HCT116 (cell line): ENCODE data around the gene CTU2. TPM values are rescaled to one million over a fixed set of nuclear protein-coding genes. Genes with fewer than 3 reads are reported as not detected.

Source experiments
- ATAC-seq: fragments of 200-7000 bp; cut with Tn5 transposase; 2 replicates; pipeline ENCODE4 v1.9.1; 2020; ENCODE audit warnings: mild to moderate bottlenecking, moderate library complexity
- BruUV-seq: library from RNA; stranded (reverse); fragments of 400-500 nt; replicated peaks from 2 replicates; lab custom pipeline; 2021; lab: Mats Ljungman, UMichigan
- CTCF ChIA-PET: fragments of 300-600 bp; sonication (Branson Sonifier 250); formaldehyde crosslinking; loops from one replicate; lab custom pipeline; 2021; ENCODE audit warnings: antibody characterized with exemption; lab: Charles Lee
- POLR2A ChIA-PET: fragments of 300-600, 350-600 bp; sonication (Branson Sonifier 250); formaldehyde crosslinking; loops from one replicate; lab custom pipeline; 2021; ENCODE audit warnings: antibody characterized with exemption; lab: Charles Lee
- RAD21 ChIA-PET, 2 experiments: fragments of 300-600 bp; sonication (Branson Sonifier 250); formaldehyde crosslinking; loops; one replicate each; lab custom pipeline; 2023; ENCODE audit warnings: low total read pairs in 2 of 2; ENCODE audit not compliant: uncharacterized antibody in 2 of 2, unreplicated experiment in 2 of 2, low non-redundant PET in 1 of 2; lab: Charles Lee
- DNase-seq: peaks from one replicate; pipeline ENCODE4 v3.0.0-alpha.2; 2010; ENCODE audit warnings: low read depth, low spot score
- H2AFZ ChIP-seq: fragments of 200-600 bp; shearing (Covaris generic), sonication (generic); 2 replicates; pipeline ENCODE4 v1.6.1; 2017; ENCODE audit warnings: low read depth, mixed run types, mixed read lengths, antibody characterized with exemption, low read length; ENCODE audit not compliant: poor library complexity, severe bottlenecking
- H3K27ac ChIP-seq: 2 replicates; pipeline ENCODE4 v1.5.1; 2012; ENCODE audit warnings: low read depth, low read length
- H3K27me3 ChIP-seq: fragments of 200-600 bp; sonication (generic); 2 replicates; pipeline ENCODE4 v1.6.1; 2016; ENCODE audit warnings: mixed run types, low read length, mixed read lengths; ENCODE audit not compliant: insufficient read depth
- H3K36me3 ChIP-seq, 2 experiments: fragments of 200-500 bp in 1 of 2; fragments of 200-600 bp in 1 of 2; sonication (Bioruptor generic) in 1 of 2; sonication (generic) in 1 of 2; 2 replicates each; pipeline versions ENCODE4 v1.5.1 to v1.6.1; 2014 to 2016; ENCODE audit warnings: low read length in 2 of 2, inconsistent platforms in 1 of 2, mixed read lengths in 1 of 2, mixed run types in 1 of 2; ENCODE audit not compliant: insufficient read depth in 2 of 2, control insufficient read depth in 1 of 2
- H3K4me1 ChIP-seq, 2 experiments: fragments of 200-600 bp in 1 of 2; sonication (generic) in 1 of 2; 2 replicates each; pipeline versions ENCODE4 v1.5.1 to v1.6.1; 2012 to 2017; ENCODE audit warnings: low read length in 2 of 2, inconsistent platforms in 1 of 2, mild to moderate bottlenecking in 1 of 2, mixed read lengths in 1 of 2, mixed run types in 1 of 2, moderate library complexity in 1 of 2; ENCODE audit not compliant: insufficient read depth in 2 of 2, control insufficient read depth in 1 of 2
- H3K4me2 ChIP-seq: fragments of 200-600 bp; sonication (generic); 2 replicates; pipeline ENCODE4 v1.6.1; 2017; ENCODE audit warnings: mixed run types, low read length, mixed read lengths
- H3K4me3 ChIP-seq, 2 experiments: fragments of 200-600 bp in 1 of 2; sonication (generic) in 1 of 2; replicated peaks in 1 of 2; 2 replicates each; pipeline ENCODE4 v1.5.1; 2011 to 2016; ENCODE audit warnings: low read length in 2 of 2, control low read depth in 1 of 2, low read depth in 1 of 2, mild to moderate bottlenecking in 1 of 2, mixed read lengths in 1 of 2, mixed run types in 1 of 2
- H3K79me2 ChIP-seq: fragments of 200-600 bp; sonication (generic); 2 replicates; pipeline ENCODE4 v1.6.1; 2017; ENCODE audit warnings: mild to moderate bottlenecking, mixed run types, low read length, moderate library complexity, mixed read lengths; ENCODE audit not compliant: insufficient read depth
- H3K9ac ChIP-seq: fragments of 200-600 bp; sonication (generic); 2 replicates; pipeline ENCODE4 v1.6.1; 2016; ENCODE audit warnings: low read length, mixed read lengths
- H3K9me2 ChIP-seq: fragments of 200-600 bp; sonication (generic), shearing (Covaris generic); 2 replicates; pipeline ENCODE4 v1.6.1; 2017; ENCODE audit warnings: mixed run types, mild to moderate bottlenecking, moderate library complexity; ENCODE audit not compliant: insufficient read depth
- H3K9me3 ChIP-seq, 2 experiments: fragments of 200-500 bp in 1 of 2; fragments of 200-600 bp in 1 of 2; sonication (Bioruptor generic) in 1 of 2; sonication (generic) in 1 of 2; 2 replicates each; pipeline ENCODE4 v1.6.1; 2014 to 2017; ENCODE audit warnings: low read length in 2 of 2, mixed read lengths in 2 of 2, inconsistent platforms in 1 of 2, low read depth in 1 of 2, mild to moderate bottlenecking in 1 of 2, mixed run types in 1 of 2, moderate library complexity in 1 of 2; ENCODE audit not compliant: control insufficient read depth in 1 of 2, insufficient read depth in 1 of 2
- H4K20me1 ChIP-seq: fragments of 200-600 bp; sonication (generic), shearing (Covaris generic); 2 replicates; pipeline ENCODE4 v1.6.1; 2017; ENCODE audit warnings: mixed run types, mild to moderate bottlenecking, moderate library complexity; ENCODE audit not compliant: insufficient read depth
- CBX3 ChIP-seq: IDR thresholded peaks from 2 replicates; pipeline ENCODE4 v1.6.1; 2012; ENCODE audit warnings: low read depth
- CEBPB ChIP-seq: IDR thresholded peaks from 2 replicates; pipeline ENCODE4 v1.6.1; 2012; ENCODE audit warnings: low read depth
- EGR1 ChIP-seq: IDR thresholded peaks from 2 replicates; pipeline ENCODE4 v1.6.1; 2012; ENCODE audit warnings: low read depth
- ELF1 ChIP-seq: IDR thresholded peaks from 2 replicates; pipeline ENCODE4 v1.6.1; 2012; ENCODE audit warnings: low read depth, borderline replicate concordance
- EZH2phosphoT487 ChIP-seq: fragments of 200-600 bp; IDR thresholded peaks from 2 replicates; pipeline ENCODE4 v1.6.1; 2018; ENCODE audit warnings: antibody characterized with exemption, borderline replicate concordance
- FOSL1 ChIP-seq: IDR thresholded peaks from 2 replicates; pipeline ENCODE4 v1.6.1; 2012; ENCODE audit warnings: low read depth
- JUND ChIP-seq: IDR thresholded peaks from 2 replicates; pipeline ENCODE4 v1.6.1; 2012
- POLR2AphosphoS5 ChIP-seq: IDR thresholded peaks from 2 replicates; pipeline ENCODE4 v1.6.1; 2011; ENCODE audit warnings: mild to moderate bottlenecking, low read depth, low read length, moderate library complexity
- RAD21 ChIP-seq: IDR thresholded peaks from 2 replicates; pipeline ENCODE4 v1.6.1; 2012; ENCODE audit warnings: low read depth, mild to moderate bottlenecking
- TCF7L2 ChIP-seq: IDR thresholded peaks from 2 replicates; pipeline ENCODE4 v1.7.0; 2011; ENCODE audit warnings: borderline replicate concordance, inconsistent platforms; ENCODE audit not compliant: insufficient read depth, insufficient read length; ENCODE audit errors: extremely low read depth
- YY1 ChIP-seq: IDR thresholded peaks from 2 replicates; pipeline ENCODE4 v1.6.1; 2011; ENCODE audit warnings: low read length, low read depth, moderate library complexity, mild to moderate bottlenecking; ENCODE audit not compliant: insufficient replicate concordance; ENCODE audit errors: extremely low read depth
- ZFX ChIP-seq: fragments of 450-650 bp; IDR thresholded peaks from 2 replicates; pipeline ENCODE4 v1.6.1; 2017
- ZNF274 ChIP-seq: fragments of 200-500 bp; sonication (Bioruptor generic); IDR thresholded peaks from 2 replicates; pipeline ENCODE4 v1.6.1; 2014; ENCODE audit warnings: mild to moderate bottlenecking, low read depth, low read length, inconsistent platforms
- intact Hi-C: fragments of 100-400 bp; cut with micrococcal nuclease; formaldehyde crosslinking; loops from 2 replicates; pipeline ENCODE4 v1.10.0; 2022
- total RNA-seq: library from RNA; stranded (reverse); gene quantifications from one replicate; pipeline ENCODE4 v1.2.1, GENCODE V29; 2021; ENCODE audit not compliant: unreplicated experiment
- TF ChIP-seq, protein P1 (sequence below): IDR thresholded peaks from 2 replicates; pipeline ENCODE4 v1.6.1; 2012; ENCODE audit warnings: low read depth
- TF ChIP-seq, protein P2 (sequence below): IDR thresholded peaks from 2 replicates; pipeline ENCODE4 v1.6.1; 2012
- TF ChIP-seq, protein P3 (sequence below): IDR thresholded peaks from 2 replicates; pipeline ENCODE4 v1.6.1; 2011; ENCODE audit warnings: mild to moderate bottlenecking, low read length, moderate library complexity; ENCODE audit not compliant: insufficient replicate concordance; ENCODE audit errors: extremely low read depth

Gene CTU2
- total RNA-seq, 1 experiment from 2014 or later = 71.3 TPM

DNA sequence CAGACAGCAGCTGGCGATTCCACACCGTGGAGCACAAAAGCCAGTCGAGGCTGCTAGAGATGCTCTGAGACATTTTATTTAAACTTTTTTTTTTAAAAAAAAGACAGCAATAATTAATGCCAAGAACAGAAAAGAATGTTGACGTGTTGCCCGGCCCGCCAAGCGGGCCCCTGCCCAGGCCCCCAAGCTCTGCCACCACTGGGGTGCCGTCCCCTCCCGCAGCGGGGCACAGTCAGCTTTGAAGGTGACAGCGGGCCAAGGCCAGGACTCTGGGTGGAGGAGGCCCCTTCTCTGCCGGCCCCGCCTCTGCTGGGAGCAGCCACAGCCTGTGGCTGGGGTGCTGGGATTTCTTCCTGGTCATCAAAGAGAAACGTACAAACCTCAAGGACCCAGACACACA lies 9.9 kb upstream of the CTU2 start:
- H2AFZ ChIP-seq = no peak overlapping the region
- RAD21 ChIA-PET = no interaction called here
- no peak overlapping the region for H3K9ac ChIP-seq
- H3K9me3 ChIP-seq = no peaks in the 10 kb centered on the region
- H3K4me2 ChIP-seq = no peak overlapping the region
- TF ChIP-seq, protein P1, sequence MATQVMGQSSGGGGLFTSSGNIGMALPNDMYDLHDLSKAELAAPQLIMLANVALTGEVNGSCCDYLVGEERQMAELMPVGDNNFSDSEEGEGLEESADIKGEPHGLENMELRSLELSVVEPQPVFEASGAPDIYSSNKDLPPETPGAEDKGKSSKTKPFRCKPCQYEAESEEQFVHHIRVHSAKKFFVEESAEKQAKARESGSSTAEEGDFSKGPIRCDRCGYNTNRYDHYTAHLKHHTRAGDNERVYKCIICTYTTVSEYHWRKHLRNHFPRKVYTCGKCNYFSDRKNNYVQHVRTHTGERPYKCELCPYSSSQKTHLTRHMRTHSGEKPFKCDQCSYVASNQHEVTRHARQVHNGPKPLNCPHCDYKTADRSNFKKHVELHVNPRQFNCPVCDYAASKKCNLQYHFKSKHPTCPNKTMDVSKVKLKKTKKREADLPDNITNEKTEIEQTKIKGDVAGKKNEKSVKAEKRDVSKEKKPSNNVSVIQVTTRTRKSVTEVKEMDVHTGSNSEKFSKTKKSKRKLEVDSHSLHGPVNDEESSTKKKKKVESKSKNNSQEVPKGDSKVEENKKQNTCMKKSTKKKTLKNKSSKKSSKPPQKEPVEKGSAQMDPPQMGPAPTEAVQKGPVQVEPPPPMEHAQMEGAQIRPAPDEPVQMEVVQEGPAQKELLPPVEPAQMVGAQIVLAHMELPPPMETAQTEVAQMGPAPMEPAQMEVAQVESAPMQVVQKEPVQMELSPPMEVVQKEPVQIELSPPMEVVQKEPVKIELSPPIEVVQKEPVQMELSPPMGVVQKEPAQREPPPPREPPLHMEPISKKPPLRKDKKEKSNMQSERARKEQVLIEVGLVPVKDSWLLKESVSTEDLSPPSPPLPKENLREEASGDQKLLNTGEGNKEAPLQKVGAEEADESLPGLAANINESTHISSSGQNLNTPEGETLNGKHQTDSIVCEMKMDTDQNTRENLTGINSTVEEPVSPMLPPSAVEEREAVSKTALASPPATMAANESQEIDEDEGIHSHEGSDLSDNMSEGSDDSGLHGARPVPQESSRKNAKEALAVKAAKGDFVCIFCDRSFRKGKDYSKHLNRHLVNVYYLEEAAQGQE = no peak
- TF ChIP-seq FOSL1 = no peak
- no peak for TF ChIP-seq YY1
- TF ChIP-seq, protein P2, sequence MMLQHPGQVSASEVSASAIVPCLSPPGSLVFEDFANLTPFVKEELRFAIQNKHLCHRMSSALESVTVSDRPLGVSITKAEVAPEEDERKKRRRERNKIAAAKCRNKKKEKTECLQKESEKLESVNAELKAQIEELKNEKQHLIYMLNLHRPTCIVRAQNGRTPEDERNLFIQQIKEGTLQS = no peak
- no peak for TF ChIP-seq RAD21
- TF ChIP-seq ZFX = no peak
- TF ChIP-seq ZNF274 = no peak
- no peak for TF ChIP-seq ELF1
- no peak for TF ChIP-seq CBX3
- no peak for TF ChIP-seq TCF7L2
- no peak for TF ChIP-seq POLR2AphosphoS5
- no peak for TF ChIP-seq CEBPB
- no peak for TF ChIP-seq EGR1
- TF ChIP-seq EZH2phosphoT487 = no peak
- TF ChIP-seq, protein P3, sequence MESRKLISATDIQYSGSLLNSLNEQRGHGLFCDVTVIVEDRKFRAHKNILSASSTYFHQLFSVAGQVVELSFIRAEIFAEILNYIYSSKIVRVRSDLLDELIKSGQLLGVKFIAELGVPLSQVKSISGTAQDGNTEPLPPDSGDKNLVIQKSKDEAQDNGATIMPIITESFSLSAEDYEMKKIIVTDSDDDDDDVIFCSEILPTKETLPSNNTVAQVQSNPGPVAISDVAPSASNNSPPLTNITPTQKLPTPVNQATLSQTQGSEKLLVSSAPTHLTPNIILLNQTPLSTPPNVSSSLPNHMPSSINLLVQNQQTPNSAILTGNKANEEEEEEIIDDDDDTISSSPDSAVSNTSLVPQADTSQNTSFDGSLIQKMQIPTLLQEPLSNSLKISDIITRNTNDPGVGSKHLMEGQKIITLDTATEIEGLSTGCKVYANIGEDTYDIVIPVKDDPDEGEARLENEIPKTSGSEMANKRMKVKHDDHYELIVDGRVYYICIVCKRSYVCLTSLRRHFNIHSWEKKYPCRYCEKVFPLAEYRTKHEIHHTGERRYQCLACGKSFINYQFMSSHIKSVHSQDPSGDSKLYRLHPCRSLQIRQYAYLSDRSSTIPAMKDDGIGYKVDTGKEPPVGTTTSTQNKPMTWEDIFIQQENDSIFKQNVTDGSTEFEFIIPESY = no peak
- TF ChIP-seq JUND = no peak
- H3K79me2 ChIP-seq = no peaks in the 10 kb centered on the region
- ATAC-seq (no peak), DNase-seq (no peak)
- no peaks in the 10 kb centered on the region for H4K20me1 ChIP-seq
- peaks cover 2 to 3% of the 10 kb centered on the region in 2 experiments; a peak in 1 of 4 replicates for H3K36me3 ChIP-seq
- intact Hi-C loops = no loop called here
- POLR2A ChIA-PET = no interaction called here
- no peaks in the 10 kb centered on the region for H3K9me2 ChIP-seq
- no peaks in the 10 kb centered on the region for H3K4me1 ChIP-seq
- CTCF ChIA-PET = no interaction called here
- H3K27me3 ChIP-seq = no peaks in the 10 kb centered on the region
- BruUV-seq = no TSS peak
- no peak overlapping the region for H3K4me3 ChIP-seq
- H3K27ac ChIP-seq = no peak overlapping the region
